Astrocyte of the cerebellum (primary cell): ENCODE results near the gene NINJ1.

Experiments used
- DNase-seq: peaks from one replicate; pipeline ENCODE4 v3.0.0-alpha.2; 2011; ENCODE audit warnings: low read depth
- H3K4me3 ChIP-seq: 2 replicates; pipeline ENCODE4 v1.5.1; 2011; ENCODE audit warnings: mild to moderate bottlenecking, low read depth, low read length, moderate library complexity
- in situ Hi-C: cut with HindIII; loops from 2 replicates; pipeline ENCODE4 v1.10.0; 2017; ENCODE audit warnings: low sequenced_read_pairs
- TF ChIP-seq, protein P1 (sequence below): IDR thresholded peaks from 2 replicates; pipeline ENCODE4 v1.5.1; 2012; ENCODE audit warnings: low read length, low read depth, moderate library complexity, mild to moderate bottlenecking; ENCODE audit errors: missing control alignments

The NINJ1 gene

DNA sequence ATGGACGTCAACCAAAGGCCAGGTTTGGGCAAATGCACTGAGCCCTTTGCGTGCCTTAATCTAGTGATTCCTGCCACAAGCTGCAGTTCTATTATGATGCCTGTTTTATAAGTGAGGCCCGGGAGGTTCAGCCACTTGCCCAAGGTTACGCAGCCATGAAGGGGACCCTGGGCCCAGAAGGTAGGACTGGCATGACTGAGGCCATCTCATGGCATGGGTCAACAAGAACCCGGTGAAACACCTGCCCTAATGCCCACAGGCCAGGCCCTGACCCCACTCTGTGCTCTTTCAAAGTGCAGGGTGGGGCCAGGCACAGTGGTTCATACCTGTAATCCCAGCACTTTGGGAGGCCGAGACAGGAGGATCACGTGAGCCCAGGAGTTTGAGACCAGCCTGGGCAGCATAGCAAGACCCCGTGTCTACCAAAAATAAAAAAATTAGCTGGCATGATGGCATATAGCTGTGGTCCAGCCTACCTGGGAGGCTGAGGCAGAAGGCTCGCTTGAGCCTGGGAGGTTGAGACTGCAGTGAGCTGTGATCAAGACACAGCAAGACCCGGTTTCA is 8.6 kb downstream of the NINJ1 start:
- no peak overlapping the region for H3K4me3 ChIP-seq
- TF ChIP-seq, protein P1, sequence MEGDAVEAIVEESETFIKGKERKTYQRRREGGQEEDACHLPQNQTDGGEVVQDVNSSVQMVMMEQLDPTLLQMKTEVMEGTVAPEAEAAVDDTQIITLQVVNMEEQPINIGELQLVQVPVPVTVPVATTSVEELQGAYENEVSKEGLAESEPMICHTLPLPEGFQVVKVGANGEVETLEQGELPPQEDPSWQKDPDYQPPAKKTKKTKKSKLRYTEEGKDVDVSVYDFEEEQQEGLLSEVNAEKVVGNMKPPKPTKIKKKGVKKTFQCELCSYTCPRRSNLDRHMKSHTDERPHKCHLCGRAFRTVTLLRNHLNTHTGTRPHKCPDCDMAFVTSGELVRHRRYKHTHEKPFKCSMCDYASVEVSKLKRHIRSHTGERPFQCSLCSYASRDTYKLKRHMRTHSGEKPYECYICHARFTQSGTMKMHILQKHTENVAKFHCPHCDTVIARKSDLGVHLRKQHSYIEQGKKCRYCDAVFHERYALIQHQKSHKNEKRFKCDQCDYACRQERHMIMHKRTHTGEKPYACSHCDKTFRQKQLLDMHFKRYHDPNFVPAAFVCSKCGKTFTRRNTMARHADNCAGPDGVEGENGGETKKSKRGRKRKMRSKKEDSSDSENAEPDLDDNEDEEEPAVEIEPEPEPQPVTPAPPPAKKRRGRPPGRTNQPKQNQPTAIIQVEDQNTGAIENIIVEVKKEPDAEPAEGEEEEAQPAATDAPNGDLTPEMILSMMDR = no peak
- no peak for DNase-seq
- in situ Hi-C loops = no loop called here

DNA sequence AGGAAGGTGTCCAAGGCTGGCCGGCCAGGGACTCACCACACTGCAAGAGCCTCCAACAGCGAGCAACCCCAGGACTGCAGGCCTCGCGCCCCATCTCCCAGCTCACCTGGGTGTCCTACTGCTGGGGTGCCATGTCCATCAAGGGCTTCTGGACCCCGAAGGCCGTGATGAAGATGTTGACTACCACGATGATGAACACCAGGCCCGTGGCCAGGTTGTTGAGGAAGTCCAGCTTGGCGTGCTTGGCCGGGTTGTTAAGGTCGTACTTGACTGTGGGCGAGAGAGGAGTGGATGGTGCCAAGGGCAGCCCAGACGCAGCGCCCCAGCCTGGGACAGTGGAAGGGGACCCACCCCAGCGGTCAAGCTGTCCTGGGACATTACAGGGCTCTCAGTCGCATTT is 9.3 kb downstream of the NINJ1 start:
- TF ChIP-seq, protein P1 = no peak
- no peak for DNase-seq
- in situ Hi-C loops = no loop called here
- H3K4me3 ChIP-seq = no peak overlapping the region

DNA sequence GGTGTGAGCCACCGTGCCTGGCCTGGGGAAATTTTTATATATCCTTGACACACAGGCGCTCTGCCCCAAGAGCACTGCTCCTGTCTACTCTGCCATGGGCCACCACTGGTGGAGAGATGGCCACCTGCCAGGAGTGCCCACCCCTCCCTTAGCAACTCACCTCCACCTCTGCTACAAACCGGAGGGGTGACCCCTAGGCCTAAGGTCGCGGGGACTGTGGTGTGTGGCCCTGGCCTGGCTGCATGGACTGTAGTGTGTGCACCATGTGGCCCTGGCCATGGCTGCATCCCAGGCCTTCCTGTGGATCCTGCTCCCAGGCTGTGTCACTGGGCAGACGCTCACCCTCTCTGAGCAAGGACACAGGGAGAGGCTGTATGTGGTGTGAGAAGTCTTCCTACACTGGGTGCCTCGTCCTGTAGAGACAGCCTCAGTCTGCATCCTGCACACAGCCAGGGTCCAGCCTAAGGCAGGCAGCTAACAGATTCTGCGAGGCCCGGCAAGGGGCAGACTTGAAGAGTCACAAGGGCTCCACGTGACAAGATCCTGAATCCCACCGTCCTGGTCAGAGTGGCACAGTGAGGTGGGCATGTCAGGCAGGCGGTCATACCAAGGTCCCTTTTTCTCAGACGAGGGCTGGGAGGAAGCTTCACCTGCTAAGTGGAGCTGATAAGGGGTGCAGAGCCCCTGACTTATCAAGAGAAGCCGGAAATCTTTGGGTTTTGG is 10.3 kb downstream of the NINJ1 start:
- in situ Hi-C loops = no loop called here
- TF ChIP-seq, protein P1 = no peak
- H3K4me3 ChIP-seq = no peak overlapping the region
- no peak for DNase-seq

DNA sequence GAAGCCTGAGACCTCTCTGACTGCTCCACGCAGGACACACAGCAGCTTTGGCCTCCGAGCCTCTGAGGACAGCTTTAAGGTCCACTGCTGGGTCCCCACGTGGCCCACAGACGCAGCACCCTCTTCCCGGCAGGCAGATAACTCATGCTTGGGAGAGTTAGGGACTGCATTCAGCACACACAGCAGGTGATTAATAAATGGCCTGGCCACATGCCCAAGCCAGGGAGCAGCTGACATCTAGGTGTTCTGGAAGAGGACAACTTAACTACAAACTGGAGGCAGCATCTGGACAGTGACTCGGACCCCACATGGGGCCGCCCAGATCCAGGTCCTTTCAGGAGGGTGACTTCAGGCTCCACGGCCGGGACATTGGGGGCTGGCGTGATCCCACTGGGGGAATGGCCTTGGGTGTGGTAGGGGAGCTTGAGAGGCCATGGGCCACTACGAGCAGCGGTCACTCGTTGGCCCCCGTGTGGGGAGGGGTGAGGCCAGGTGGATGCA is 11.3 kb downstream of the NINJ1 start:
- TF ChIP-seq, protein P1 = no peak
- H3K4me3 ChIP-seq = no peak overlapping the region
- no peak for DNase-seq
- in situ Hi-C loops = no loop called here

DNA sequence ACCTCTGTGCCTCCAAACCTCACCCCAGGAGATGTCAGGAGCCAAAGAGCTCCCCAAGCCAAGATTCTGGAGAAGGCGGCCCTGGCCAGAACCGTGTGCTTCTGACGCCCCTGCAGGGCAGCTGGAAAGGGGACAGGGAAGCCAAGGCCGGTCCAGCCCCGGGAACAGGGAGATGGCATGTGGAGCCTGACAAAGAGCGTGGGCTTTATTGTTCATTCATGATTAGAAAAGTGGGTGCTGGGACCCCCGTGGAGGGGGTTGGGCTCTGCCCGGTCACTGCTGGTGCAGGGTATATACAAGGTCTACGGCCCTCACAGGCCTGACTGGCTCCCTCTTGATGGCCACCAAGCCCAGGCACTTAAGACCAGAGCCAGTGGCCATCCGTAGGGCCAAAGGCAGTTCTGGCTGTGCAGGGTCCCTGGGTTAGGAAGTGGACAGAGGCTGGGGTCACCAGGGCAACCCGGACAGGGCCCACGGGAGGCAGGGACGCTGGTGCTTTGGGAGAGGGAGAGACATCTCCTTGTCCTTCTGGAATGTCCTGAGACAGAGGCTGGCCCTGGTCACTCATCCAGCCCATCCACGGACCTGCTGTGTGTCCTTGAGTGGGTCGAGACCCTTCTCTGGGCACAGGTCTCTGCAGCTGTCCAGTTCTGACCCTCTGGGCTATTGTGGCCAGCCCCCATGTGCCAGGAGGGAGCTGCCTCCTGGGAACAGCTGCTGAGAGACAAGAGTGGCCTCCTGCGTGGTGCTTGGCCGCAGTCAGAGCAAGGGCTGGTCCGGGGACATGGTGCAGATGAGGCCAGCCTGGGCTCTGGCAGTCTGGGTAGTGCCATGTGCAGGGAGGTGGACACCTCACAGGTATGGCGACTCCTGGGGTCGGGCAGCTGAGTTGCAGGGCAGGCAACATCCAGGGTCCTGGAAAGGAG is 12.5 kb downstream of the NINJ1 start:
- TF ChIP-seq, protein P1 = no peak
- no peak overlapping the region for H3K4me3 ChIP-seq
- no peak for DNase-seq

DNA sequence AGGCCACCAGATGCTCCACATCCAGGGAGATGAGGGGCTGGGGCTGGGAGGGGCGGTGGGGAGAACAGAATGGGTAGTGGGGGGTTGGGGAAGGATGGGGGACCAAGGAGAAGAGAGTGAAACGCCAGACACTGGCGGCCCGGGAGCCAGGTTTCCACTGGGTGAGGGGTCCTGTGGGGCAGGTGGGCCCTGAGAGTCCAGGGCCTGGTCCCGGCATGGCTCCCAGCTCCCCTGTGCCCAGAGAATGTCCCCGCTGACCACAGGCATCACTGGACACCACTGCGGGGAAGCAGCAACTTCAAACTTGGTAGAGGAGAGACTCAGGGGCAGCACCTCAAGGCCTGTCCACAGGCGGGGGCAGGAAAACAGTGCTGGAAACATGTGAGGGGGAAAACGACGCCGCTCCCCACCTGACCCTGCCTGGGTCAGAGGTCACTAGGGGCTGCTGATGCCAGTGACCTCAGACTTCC is 13.2 kb downstream of the NINJ1 start:
- TF ChIP-seq, protein P1 = no peak
- DNase-seq = no peak
- no peak overlapping the region for H3K4me3 ChIP-seq
- in situ Hi-C loops = no loop called here

More for the DNA sequence above, 12.5 kb downstream of the NINJ1 start:
- in situ Hi-C loops = no loop called here
